Fibroblast of lung (primary cell): ENCODE measurements around the gene PPP1R9B. TPM values are rescaled to one million over a fixed set of nuclear protein-coding genes. Genes with fewer than 3 reads are reported as not detected.

Source experiments
- DNase-seq, 2 donors: peaks; one replicate each; pipeline versions ENCODE4 v3.0.0 to v3.0.0-alpha.2; 2010; ENCODE audit warnings: low read depth in 2 of 2
- H2AFZ ChIP-seq: 2 replicates; pipeline ENCODE4 v1.5.1; 2012; ENCODE audit warnings: low read length, control low read depth, inconsistent platforms
- H3K27ac ChIP-seq: 2 replicates; pipeline ENCODE4 v1.5.1; 2011; ENCODE audit warnings: low read length, control low read depth; ENCODE audit not compliant: insufficient read depth
- H3K27me3 ChIP-seq: 2 replicates; pipeline ENCODE4 v1.5.1; 2011; ENCODE audit warnings: mild to moderate bottlenecking, low read length; ENCODE audit not compliant: control insufficient read depth, insufficient read depth
- H3K36me3 ChIP-seq: 2 replicates; pipeline ENCODE4 v1.5.1; 2011; ENCODE audit warnings: low read length; ENCODE audit not compliant: control insufficient read depth, insufficient read depth
- H3K4me1 ChIP-seq: 2 replicates; pipeline ENCODE4 v1.5.1; 2011; ENCODE audit warnings: low read length; ENCODE audit not compliant: control insufficient read depth, insufficient read depth; ENCODE audit errors: extremely low read depth
- H3K4me2 ChIP-seq: 2 replicates; pipeline ENCODE4 v1.5.1; 2011; ENCODE audit warnings: low read length, control low read depth; ENCODE audit not compliant: insufficient read depth; ENCODE audit errors: extremely low read depth
- H3K4me3 ChIP-seq, 4 experiments: fragments of 200-600 bp in 1 of 4; sonication (generic) in 1 of 4; replicated peaks in 1 of 4; 2 replicates each; pipeline ENCODE4 v1.5.1; 2011 to 2016; ENCODE audit warnings: low read length in 4 of 4, low read depth in 3 of 4, mild to moderate bottlenecking in 3 of 4, control low read depth in 2 of 4, inconsistent platforms in 1 of 4, mixed read lengths in 1 of 4; ENCODE audit not compliant: insufficient read depth in 1 of 4; ENCODE audit errors: control extremely low read depth in 1 of 4
- H3K79me2 ChIP-seq: 2 replicates; pipeline ENCODE4 v1.5.1; 2012; ENCODE audit warnings: mild to moderate bottlenecking, low read length, inconsistent platforms; ENCODE audit not compliant: control insufficient read depth, insufficient read depth
- H3K9ac ChIP-seq: 2 replicates; pipeline ENCODE4 v1.5.1; 2011; ENCODE audit warnings: mild to moderate bottlenecking, low read length, control low read depth; ENCODE audit not compliant: insufficient read depth
- H3K9me3 ChIP-seq: 2 replicates; pipeline ENCODE4 v1.5.1; 2012; ENCODE audit warnings: low read depth, low read length; ENCODE audit not compliant: control insufficient read depth, insufficient read depth
- H4K20me1 ChIP-seq: 2 replicates; pipeline ENCODE4 v1.5.1; 2011; ENCODE audit warnings: low read length; ENCODE audit not compliant: control insufficient read depth, insufficient read depth; ENCODE audit errors: extremely low read depth
- CTCF ChIP-seq, 2 donors: IDR thresholded peaks in 1 of 2; conservative IDR thresholded peaks in 1 of 2; 1 replicate in 1 of 2; 2 replicates in 1 of 2; pipeline ENCODE4 v1.5.1; 2011 to 2012; ENCODE audit warnings: low read length in 2 of 2, control low read depth in 1 of 2, inconsistent platforms in 1 of 2, low read depth in 1 of 2, mild to moderate bottlenecking in 1 of 2
- EZH2 ChIP-seq: IDR thresholded peaks from 2 replicates; pipeline ENCODE4 v1.5.1; 2012; ENCODE audit warnings: low read length, control low read depth, mild to moderate bottlenecking; ENCODE audit errors: missing control alignments
- polyA plus RNA-seq, 2 donors: library from polyadenylated mRNA; depleted of rRNA in 1 of 2; stranded (reverse) in 1 of 2; unstranded in 1 of 2; fragments of >200 nt; gene quantifications; 2 replicates each; pipeline ENCODE4 v1.2.1, GENCODE V29; 2011 to 2012; ENCODE audit warnings: missing spikeins in 1 of 2
- total RNA-seq: library from RNA; depleted of rRNA; stranded (reverse); fragments of >200 nt; gene quantifications from 2 replicates; pipeline ENCODE4 v1.2.1, GENCODE V29; 2014

PPP1R9B gene
- total and polyA plus RNA-seq, 2 donors (not counting 1 experiment from before 2014, with no cell fraction given), result 22.1 to 41.5 TPM

GRCh38 chr17:50166518-50167181, 16.2 kb upstream of the PPP1R9B start:
- H3K9ac ChIP-seq, result no peak overlapping the region
- H3K9me3 ChIP-seq, result no peaks in the 10 kb centered on the region
- TF ChIP-seq CTCF (conservative IDR thresholded peaks at IDR 0.05 in 1 of 2, IDR thresholded peaks at IDR 0.05 in 1 of 2; ENCODE audit: low read depth in 1 of 2, low read length in 2 of 2) (no peak), EZH2 (no peak)
- no peaks in the 10 kb centered on the region for H3K27me3 ChIP-seq
- no peaks in the 10 kb centered on the region for H3K79me2 ChIP-seq
- DNase-seq, result no peak
- no peaks in the 10 kb centered on the region for H3K36me3 ChIP-seq
- H3K4me1 ChIP-seq, result peaks cover 9% of the 10 kb centered on the region
- H2AFZ ChIP-seq, result no peak overlapping the region
- no peaks in the 10 kb centered on the region for H4K20me1 ChIP-seq
- H3K4me3 ChIP-seq, result no peak overlapping the region
- H3K27ac ChIP-seq, result no peak overlapping the region
- H3K4me2 ChIP-seq, result no peak overlapping the region

GRCh38 chr17:50165867-50166517, 15.5 kb upstream of the PPP1R9B start, which contains the start of gene SGCA:
Gene SGCA, plus strand, starts transcription at chr17:50166005. Its CDS starts 36 bp downstream, at chr17:50166041.
- Histone ChIP-seq H2AFZ (no peak within 1 kb of the TSS), H3K27ac (no peak within 1 kb of the TSS), H3K36me3 (no peaks in the 10 kb centered on the region), H3K4me3 (peak within 1 kb of the TSS in 1 of 4 experiments; percentile 25), H3K4me1 (peaks cover 9% of the 10 kb centered on the region), H3K27me3 (no peaks in the 10 kb centered on the region), H3K9ac (no peak within 1 kb of the TSS), H3K9me3 (no peaks in the 10 kb centered on the region), H4K20me1 (no peaks in the 10 kb centered on the region), H3K4me2 (no peak within 1 kb of the TSS), H3K79me2 (no peaks in the 10 kb centered on the region)
- no peak for DNase-seq
- TF ChIP-seq EZH2, result no peak
- no peak for TF ChIP-seq CTCF (conservative IDR thresholded peaks at IDR 0.05 in 1 of 2, IDR thresholded peaks at IDR 0.05 in 1 of 2; ENCODE audit: low read depth in 1 of 2, low read length in 2 of 2)

GRCh38 chr17:50165466-50165865, 15.0 kb upstream of the PPP1R9B start:
- Histone ChIP-seq H3K4me1 (peaks cover 9% of the 10 kb centered on the region), H3K79me2 (no peaks in the 10 kb centered on the region), H3K36me3 (no peaks in the 10 kb centered on the region), H3K27ac (no peak overlapping the region), H3K27me3 (no peaks in the 10 kb centered on the region), H2AFZ (no peak overlapping the region), H3K4me3 (no peak overlapping the region), H3K9ac (no peak overlapping the region), H3K9me3 (no peaks in the 10 kb centered on the region), H4K20me1 (no peaks in the 10 kb centered on the region), H3K4me2 (no peak overlapping the region)
- no peak for TF ChIP-seq EZH2
- no peak for TF ChIP-seq CTCF (conservative IDR thresholded peaks at IDR 0.05 in 1 of 2, IDR thresholded peaks at IDR 0.05 in 1 of 2; ENCODE audit: low read depth in 1 of 2, low read length in 2 of 2)
- no peak for DNase-seq
